Epithelial cell of alveolus of lung (primary cell): ENCODE measurements around the gene GGA3. TPM values are rescaled to one million over a fixed set of nuclear protein-coding genes. Genes with fewer than 3 reads are reported as not detected.

Experiments used
- total RNA-seq: library from RNA; depleted of rRNA; stranded (reverse); fragments of >200 nt; gene quantifications from 2 replicates; pipeline ENCODE4 v1.2.1, GENCODE V29; 2015

Gene GGA3, protein sequence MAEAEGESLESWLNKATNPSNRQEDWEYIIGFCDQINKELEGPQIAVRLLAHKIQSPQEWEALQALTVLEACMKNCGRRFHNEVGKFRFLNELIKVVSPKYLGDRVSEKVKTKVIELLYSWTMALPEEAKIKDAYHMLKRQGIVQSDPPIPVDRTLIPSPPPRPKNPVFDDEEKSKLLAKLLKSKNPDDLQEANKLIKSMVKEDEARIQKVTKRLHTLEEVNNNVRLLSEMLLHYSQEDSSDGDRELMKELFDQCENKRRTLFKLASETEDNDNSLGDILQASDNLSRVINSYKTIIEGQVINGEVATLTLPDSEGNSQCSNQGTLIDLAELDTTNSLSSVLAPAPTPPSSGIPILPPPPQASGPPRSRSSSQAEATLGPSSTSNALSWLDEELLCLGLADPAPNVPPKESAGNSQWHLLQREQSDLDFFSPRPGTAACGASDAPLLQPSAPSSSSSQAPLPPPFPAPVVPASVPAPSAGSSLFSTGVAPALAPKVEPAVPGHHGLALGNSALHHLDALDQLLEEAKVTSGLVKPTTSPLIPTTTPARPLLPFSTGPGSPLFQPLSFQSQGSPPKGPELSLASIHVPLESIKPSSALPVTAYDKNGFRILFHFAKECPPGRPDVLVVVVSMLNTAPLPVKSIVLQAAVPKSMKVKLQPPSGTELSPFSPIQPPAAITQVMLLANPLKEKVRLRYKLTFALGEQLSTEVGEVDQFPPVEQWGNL
- 13.3 and 15.5 TPM in 2 replicates for total RNA-seq

DNA sequence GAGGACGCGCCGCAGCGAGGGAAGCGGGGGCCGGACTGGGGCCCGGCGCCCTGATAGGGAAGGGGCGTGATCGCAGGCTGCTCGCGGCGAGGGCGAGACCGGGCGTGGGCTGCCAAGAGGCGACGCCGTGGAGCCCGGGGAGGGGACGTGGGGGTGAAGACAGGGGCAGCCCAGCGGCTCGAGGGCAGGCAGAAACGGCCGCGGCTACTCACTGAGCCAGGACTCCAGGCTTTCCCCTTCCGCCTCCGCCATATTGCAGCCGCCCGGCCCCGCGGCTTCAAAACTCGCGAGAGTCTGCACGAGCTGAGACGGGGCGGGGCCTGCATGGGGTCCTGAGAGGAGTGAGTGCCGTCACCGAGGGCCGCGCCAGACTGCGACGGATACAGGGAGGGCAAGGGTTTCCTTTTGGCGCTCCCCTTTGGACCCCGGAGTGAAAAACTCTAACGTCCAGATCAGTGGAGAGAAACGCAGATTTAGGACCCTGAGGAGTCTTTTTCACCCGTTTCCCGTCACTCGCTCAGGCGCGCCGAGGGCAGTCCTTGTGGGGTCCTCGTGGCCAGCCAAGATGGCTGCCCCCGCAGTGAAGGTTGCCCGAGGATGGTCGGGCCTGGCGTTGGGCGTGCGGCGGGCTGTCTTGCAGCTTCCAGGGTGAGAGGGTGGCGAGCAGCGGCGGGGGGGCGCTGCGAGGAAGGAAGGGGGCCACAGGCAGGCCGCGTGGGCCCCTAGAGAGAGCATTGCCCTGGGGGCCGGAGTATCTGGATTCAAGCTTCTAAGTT, at the start of gene GGA3, which contains the start of gene MRPS7:
TSS of gene GGA3 (minus strand) at position 271 of the 776 bp plus-strand sequence. CDS start at position 252, 19 bp downstream.
TSS of gene MRPS7 (plus strand) at position 544 of the 776 bp plus-strand sequence. CDS start at position 566, 22 bp downstream.

DNA sequence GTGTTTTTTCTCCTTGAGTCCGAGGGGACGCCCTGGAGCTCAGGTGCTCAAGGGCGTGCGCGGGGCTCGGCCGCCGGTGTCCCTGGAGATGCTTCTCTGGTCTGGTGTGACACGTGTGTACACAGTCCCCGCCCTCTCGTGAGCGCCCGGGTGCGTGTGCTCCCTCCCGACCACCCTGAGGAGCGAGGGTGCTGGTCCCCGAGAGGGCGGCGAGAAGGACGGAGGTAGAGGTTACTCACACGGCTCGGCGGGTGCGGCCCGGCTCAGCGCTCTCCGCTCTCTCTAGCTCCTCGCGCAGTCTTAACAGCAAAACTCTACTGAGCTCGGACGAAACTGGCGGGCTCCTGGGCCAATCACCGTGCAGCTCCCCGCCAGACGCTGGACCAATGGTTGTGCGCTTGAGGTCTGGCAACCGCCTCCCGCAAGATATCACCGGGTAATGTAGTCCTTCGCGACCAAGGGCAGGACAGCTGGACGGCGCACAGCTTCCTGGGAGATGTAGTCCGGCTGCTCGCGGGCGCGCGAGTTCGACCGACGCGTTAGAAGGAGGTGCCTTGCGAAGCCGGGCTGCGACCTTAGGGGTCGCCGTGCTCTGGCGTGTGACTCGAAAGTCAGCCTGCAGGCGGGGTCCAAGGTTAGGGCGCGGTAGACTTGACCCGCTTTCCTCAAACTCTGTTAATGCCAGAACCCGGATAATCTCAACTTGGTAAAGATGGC, 27.9 kb upstream of the GGA3 start, which contains the start of gene SLC25A19:
TSS of gene SLC25A19 (minus strand) at position 319 of the 717 bp plus-strand sequence. CDS start 2,669 bp downstream, outside the sequence.

DNA sequence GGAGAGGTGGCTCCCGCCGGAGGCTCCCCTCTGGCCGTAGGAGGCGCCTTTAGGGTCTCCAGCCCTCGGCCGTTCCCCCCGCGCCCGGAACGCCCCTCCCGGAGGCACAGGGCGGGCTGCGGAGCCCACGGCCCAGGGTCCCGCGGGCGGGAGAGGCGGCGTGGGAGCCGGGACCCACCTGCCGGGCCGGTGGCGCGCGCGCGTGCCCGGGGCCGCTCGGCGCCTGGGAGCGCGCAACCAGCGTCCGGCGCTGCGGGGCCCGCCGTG, 9.5 kb upstream of the GGA3 start, which contains the start of gene MIF4GD:
TSS of gene MIF4GD (minus strand) at position 266 of the 267 bp plus-strand sequence. CDS start 1,036 bp downstream, outside the sequence.

DNA sequence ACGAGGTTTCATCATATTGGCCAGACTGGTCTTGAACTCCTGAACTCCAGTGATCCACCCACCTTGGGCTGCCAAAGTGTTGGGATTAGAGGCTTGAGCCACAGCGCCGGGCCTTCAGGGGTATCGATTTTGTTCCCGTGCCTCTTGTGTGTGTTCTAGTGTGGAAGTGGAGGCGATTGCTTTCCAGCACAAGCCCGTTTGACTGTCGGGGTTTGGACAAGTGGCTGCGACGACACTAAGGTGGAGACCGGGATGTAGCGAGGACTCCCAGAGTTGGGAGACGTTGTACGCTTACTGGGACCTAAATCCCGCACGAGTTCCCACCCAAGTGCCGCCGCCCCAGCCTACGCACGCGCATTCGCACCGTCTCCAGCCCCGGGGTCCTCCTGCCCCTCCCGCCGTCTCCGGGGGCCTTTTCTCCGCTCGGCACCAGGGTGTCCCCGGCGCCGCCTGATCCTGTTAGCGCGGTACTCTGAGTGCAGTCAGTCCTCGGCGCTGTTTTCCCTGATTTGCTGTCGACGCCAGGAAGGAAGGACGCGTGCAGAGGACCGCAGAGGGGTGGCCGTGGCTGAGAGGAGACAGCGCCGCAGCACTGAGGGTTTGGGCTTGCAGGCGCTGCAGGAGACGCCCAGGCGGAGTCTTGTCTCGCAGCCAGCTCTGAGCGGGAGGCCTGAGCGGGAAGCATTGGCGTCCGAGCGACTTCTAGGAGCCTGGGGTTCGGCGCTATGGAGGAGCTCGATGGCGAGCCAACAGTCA, 56.2 kb downstream of the GGA3 start, which contains the start of gene NUP85:
TSS of gene NUP85 (plus strand) at position 643 of the 756 bp plus-strand sequence. CDS start at position 726, 83 bp downstream.

Other genes starting within 250 kb of the GGA3 start
- gene MRPL58, start 248.9 kb downstream of the GGA3 start, total RNA-seq: 55.7 and 64.6 TPM in 2 replicates
- 169 and 302 TPM in 2 replicates for gene ATP5PD, start 214.6 kb downstream of the GGA3 start, total RNA-seq
- gene KCTD2, start 214.4 kb downstream of the GGA3 start, total RNA-seq: 8.3 and 13.8 TPM in 2 replicates
- 12.7 and 19.1 TPM in 2 replicates for gene SLC16A5, start 173.7 kb downstream of the GGA3 start, total RNA-seq
- 2.5 and 13.3 TPM in 2 replicates for gene ARMC7, start 151.6 kb downstream of the GGA3 start, total RNA-seq
- 83.4 and 139 TPM in 2 replicates for gene NT5C, start 129.9 kb downstream of the GGA3 start, total RNA-seq
- 105 and 339 TPM in 2 replicates for gene JPT1, start 107.1 kb downstream of the GGA3 start, total RNA-seq
- gene SUMO2, start 78.6 kb downstream of the GGA3 start, total RNA-seq: 108 and 122 TPM in 2 replicates
- gene NUP85, start 55.9 kb downstream of the GGA3 start, total RNA-seq: 26.8 and 38.6 TPM in 2 replicates
- 43.4 and 53.0 TPM in 2 replicates for gene MRPS7, start 273 bp upstream of the GGA3 start, total RNA-seq
- gene MIF4GD, start 9.6 kb upstream of the GGA3 start, total RNA-seq: 5.8 and 8.0 TPM in 2 replicates
- gene SLC25A19, start 27.8 kb upstream of the GGA3 start, total RNA-seq: 3.0 and 10.2 TPM in 2 replicates
- 76.8 and 82.6 TPM in 2 replicates for gene GRB2, start 144.1 kb upstream of the GGA3 start, total RNA-seq
- 40.6 and 56.9 TPM in 2 replicates for gene TMEM94, start 195.0 kb upstream of the GGA3 start, total RNA-seq